ENCODE data around the gene SNX5.

- TF ChIP-seq CTCF (IDR thresholded peaks at IDR 0.05; ENCODE audit: low read depth, low read length) (no peak), EZH2phosphoT487 (IDR thresholded peaks at IDR 0.05; ENCODE audit: low read depth) (no peak)
Measured at GRCh38 chr20:17905544-17905943, 63.0 kb downstream of the SNX5 start.
